Neutrophil (primary cell): ENCODE results near the gene NUCKS1.

Source experiments
- H3K27ac ChIP-seq: fragments of 200-600 bp; sonication (generic); 2 replicates; pipeline ENCODE4 v1.5.1; 2016; ENCODE audit warnings: mild to moderate bottlenecking, moderate library complexity
- H3K27me3 ChIP-seq: fragments of 200-600 bp; sonication (generic); 2 replicates; pipeline ENCODE4 v1.6.0; 2016; ENCODE audit warnings: mild to moderate bottlenecking
- H3K36me3 ChIP-seq: fragments of 200-600 bp; sonication (generic); 2 replicates; pipeline ENCODE4 v1.5.1; 2017
- H3K4me1 ChIP-seq, 2 experiments: fragments of 200-600 bp in 1 of 2; sonication (generic) in 1 of 2; 1 replicate in 1 of 2; 2 replicates in 1 of 2; pipeline versions ENCODE4 v1.5.1 to v1.6.1; 2013 to 2016; ENCODE audit warnings: low read depth in 1 of 2, low read length in 1 of 2, mild to moderate bottlenecking in 1 of 2, moderate library complexity in 1 of 2; ENCODE audit not compliant: control insufficient read depth in 1 of 2, insufficient read depth in 1 of 2
- H3K4me3 ChIP-seq, 2 experiments: fragments of 200-600 bp in 1 of 2; sonication (generic) in 1 of 2; 1 replicate in 1 of 2; 2 replicates in 1 of 2; pipeline ENCODE4 v1.5.1; 2013 to 2016; ENCODE audit warnings: low read depth in 1 of 2, low read length in 1 of 2, mild to moderate bottlenecking in 1 of 2, moderate library complexity in 1 of 2
- H3K9me3 ChIP-seq: fragments of 200-600 bp; sonication (generic); 2 replicates; pipeline ENCODE4 v1.5.1; 2016
- TF ChIP-seq, protein P1 (sequence below): fragments of 200-600 bp; sonication (generic); IDR thresholded peaks from 2 replicates; pipeline ENCODE4 v1.5.1; 2016; ENCODE audit warnings: antibody characterized with exemption

NUCKS1 gene

DNA sequence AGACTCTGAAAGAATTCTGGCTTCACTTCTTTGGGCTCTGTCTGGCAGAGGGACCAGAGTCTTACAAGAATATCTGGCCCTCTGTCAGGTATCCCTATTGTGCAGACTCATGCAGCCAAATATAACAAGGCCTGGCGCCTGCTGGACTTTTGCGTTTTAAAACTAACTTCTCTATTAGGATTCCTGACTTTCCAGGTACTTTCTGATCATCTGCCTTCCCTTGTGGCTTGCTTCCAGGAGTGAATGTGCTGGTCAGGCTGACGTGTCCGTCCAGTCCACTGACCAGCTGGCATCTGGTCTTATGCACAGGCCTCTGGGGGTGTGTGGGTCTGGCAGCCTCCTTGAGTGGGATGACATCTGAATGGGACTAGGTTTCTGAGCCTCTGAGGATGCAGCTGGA lies 33.9 kb upstream of the NUCKS1 start:
- no peak overlapping the region for H3K4me3 ChIP-seq
- H3K27ac ChIP-seq = no peak overlapping the region
- H3K36me3 ChIP-seq = no peaks in the 10 kb centered on the region
- no peaks in the 10 kb centered on the region for H3K4me1 ChIP-seq
- no peaks in the 10 kb centered on the region for H3K27me3 ChIP-seq
- TF ChIP-seq, protein P1, sequence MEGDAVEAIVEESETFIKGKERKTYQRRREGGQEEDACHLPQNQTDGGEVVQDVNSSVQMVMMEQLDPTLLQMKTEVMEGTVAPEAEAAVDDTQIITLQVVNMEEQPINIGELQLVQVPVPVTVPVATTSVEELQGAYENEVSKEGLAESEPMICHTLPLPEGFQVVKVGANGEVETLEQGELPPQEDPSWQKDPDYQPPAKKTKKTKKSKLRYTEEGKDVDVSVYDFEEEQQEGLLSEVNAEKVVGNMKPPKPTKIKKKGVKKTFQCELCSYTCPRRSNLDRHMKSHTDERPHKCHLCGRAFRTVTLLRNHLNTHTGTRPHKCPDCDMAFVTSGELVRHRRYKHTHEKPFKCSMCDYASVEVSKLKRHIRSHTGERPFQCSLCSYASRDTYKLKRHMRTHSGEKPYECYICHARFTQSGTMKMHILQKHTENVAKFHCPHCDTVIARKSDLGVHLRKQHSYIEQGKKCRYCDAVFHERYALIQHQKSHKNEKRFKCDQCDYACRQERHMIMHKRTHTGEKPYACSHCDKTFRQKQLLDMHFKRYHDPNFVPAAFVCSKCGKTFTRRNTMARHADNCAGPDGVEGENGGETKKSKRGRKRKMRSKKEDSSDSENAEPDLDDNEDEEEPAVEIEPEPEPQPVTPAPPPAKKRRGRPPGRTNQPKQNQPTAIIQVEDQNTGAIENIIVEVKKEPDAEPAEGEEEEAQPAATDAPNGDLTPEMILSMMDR = no peak
- H3K9me3 ChIP-seq = no peaks in the 10 kb centered on the region

DNA sequence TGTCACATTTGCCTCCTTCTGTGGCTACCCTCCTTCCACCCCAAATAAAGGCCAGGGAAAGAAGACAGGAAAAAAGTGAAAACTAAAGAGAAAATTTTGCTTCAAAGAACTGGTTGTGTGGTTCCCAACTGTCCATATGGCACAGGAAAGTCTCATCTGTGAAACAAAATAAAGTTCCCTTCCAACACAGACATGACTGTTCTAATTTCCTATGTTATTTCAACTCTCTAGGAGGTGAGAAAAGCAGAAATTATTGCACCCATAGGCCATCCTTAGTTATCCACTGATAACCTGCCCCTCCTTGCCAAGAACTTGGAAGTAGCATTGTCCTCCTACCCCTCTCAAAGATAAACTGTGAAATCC lies 33.4 kb upstream of the NUCKS1 start:
- H3K4me1 ChIP-seq = peaks cover under 1 to 5% of the 10 kb centered on the region in 2 experiments
- H3K9me3 ChIP-seq = no peaks in the 10 kb centered on the region
- no peaks in the 10 kb centered on the region for H3K36me3 ChIP-seq
- H3K27ac ChIP-seq = no peak overlapping the region
- TF ChIP-seq, protein P1 = no peak
- no peak overlapping the region for H3K4me3 ChIP-seq
- H3K27me3 ChIP-seq = no peaks in the 10 kb centered on the region

DNA sequence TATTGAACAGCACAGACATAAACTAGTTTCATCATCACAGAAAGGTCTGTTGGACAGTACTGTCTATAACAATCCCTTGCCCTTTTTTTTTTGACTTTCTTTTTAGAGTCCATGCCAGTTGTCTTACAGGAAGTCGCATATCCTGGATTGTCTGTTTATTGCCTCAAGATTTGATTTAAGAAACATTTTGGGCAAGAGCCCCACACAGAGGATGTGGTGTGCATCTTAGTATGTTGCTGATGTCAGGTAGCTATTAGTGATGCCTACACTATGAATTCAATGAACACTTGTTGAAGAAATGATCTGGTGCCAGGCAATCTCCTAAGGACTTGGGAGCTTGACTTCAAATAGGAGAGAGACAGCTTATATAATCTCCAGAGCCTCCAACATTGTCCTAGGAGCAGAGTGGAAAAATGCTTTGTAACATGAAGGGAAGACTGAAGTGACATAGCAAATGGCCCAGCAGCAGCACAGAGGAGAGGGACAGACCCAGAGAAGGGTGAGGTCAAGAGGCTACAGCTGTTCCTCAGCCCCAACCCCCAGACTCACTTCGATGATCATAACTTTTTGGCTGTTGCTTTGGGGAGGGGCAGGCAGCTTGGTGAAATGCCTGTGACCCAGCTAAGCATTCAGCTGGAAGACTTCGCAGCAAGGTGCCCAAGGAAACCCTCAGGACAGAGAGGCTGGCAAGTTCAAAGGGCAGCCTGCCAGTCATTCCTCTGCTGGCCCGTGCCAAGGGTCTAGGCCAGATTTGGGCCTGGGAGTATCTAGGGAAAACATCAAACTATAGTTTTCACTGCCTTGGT lies 32.8 kb upstream of the NUCKS1 start:
- TF ChIP-seq, protein P1 = no peak
- Histone ChIP-seq H3K4me3 (no peak overlapping the region), H3K27ac (no peak overlapping the region), H3K27me3 (no peaks in the 10 kb centered on the region), H3K4me1 (peaks cover 6 to 11% of the 10 kb centered on the region in 2 experiments), H3K36me3 (no peaks in the 10 kb centered on the region), H3K9me3 (no peaks in the 10 kb centered on the region)

DNA sequence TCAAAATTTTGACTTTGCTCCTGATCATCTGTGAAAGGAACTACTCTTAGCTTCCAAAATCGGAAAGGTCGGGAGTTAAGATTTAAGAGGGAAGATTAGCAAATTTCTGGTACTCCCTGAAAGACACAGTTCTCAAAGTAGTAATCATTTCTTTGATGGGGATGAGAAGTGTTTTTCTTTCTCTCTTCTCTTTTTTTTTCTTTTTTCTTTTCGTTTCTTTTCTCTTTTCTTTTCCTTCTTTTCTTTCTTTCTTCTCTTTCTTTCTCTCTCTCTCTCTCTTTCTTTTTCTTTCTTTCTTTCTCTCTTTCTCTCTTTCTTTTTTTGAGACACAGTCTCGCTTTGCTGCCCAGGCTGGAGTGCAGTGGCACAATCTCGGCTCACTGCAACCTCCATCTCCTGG lies 30.4 kb upstream of the NUCKS1 start:
- H3K36me3 ChIP-seq = no peaks in the 10 kb centered on the region
- TF ChIP-seq, protein P1 = no peak
- H3K27me3 ChIP-seq = no peaks in the 10 kb centered on the region
- H3K9me3 ChIP-seq = no peaks in the 10 kb centered on the region
- peaks cover 18 to 21% of the 10 kb centered on the region in 2 experiments for H3K4me1 ChIP-seq
- no peak overlapping the region for H3K4me3 ChIP-seq
- no peak overlapping the region for H3K27ac ChIP-seq

DNA sequence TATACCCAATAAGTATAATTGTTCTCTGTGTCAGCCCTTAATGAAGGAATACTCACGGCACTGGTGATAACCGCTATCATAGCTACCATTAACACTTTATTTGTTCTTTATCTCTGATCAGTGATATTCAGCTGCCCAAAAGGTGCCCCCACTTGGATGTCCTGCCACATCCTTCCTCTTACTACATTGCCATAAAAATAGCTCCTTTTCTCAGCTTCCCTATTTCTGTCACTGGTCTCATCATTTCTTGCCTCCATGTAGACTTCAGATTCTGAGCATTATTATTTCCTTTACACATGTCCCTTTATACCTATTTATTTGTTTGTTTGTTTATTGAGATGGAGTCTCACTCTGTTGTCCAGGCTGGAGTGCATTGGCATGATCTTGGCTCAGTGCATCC lies 28.0 kb upstream of the NUCKS1 start:
- no peaks in the 10 kb centered on the region for H3K9me3 ChIP-seq
- TF ChIP-seq, protein P1 = no peak
- no peaks in the 10 kb centered on the region for H3K27me3 ChIP-seq
- no peaks in the 10 kb centered on the region for H3K36me3 ChIP-seq
- H3K4me1 ChIP-seq = peaks cover 28 to 31% of the 10 kb centered on the region in 2 experiments
- H3K4me3 ChIP-seq = no peak overlapping the region
- no peak overlapping the region for H3K27ac ChIP-seq
